ENCODE results near the gene MYO18B.

DNA sequence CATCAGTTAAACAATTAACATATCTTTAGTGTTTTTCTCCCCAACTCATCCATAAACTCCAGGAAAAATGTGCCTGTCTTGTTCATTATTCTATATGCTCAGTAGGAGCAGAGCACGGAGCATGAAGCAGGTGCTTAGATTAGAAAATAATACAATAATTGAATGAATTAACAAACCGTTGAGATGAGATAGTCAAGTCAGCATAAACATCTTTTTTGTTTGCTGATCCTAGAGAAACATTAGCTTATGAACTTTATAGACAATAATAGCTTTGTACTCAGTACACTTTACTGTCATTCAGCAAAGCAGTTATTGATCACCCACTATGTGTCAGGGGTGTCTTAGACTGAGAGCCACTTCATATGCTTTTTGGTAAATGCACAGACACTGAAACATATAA lies 322.1 kb downstream of the MYO18B start:
- TF ChIP-seq EP300 (IDR thresholded peaks at IDR 0.05), result no peak
- TF ChIP-seq, protein P1, sequence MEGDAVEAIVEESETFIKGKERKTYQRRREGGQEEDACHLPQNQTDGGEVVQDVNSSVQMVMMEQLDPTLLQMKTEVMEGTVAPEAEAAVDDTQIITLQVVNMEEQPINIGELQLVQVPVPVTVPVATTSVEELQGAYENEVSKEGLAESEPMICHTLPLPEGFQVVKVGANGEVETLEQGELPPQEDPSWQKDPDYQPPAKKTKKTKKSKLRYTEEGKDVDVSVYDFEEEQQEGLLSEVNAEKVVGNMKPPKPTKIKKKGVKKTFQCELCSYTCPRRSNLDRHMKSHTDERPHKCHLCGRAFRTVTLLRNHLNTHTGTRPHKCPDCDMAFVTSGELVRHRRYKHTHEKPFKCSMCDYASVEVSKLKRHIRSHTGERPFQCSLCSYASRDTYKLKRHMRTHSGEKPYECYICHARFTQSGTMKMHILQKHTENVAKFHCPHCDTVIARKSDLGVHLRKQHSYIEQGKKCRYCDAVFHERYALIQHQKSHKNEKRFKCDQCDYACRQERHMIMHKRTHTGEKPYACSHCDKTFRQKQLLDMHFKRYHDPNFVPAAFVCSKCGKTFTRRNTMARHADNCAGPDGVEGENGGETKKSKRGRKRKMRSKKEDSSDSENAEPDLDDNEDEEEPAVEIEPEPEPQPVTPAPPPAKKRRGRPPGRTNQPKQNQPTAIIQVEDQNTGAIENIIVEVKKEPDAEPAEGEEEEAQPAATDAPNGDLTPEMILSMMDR (IDR thresholded peaks at IDR 0.05), result no peak
- TF ChIP-seq POLR2A (IDR thresholded peaks at IDR 0.05; ENCODE audit: low read depth), result no peak
- no peak for TF ChIP-seq POLR2AphosphoS5 (IDR thresholded peaks at IDR 0.05)

Data from esophagus muscularis mucosa (tissue), 4 donors.